GM21619 (cell line): ENCODE measurements around the gene DHODH.
"Not testable (repeated sequence)": the region's sequence is repeated elsewhere in the genome, so short reads cannot be mapped to it uniquely, and the experiment has no call there.

Experiments
- ATAC-seq: cut with Tn5 transposase; IDR thresholded peaks from one replicate; pipeline ENCODE4 v1.9.1; 2021; ENCODE audit not compliant: unreplicated experiment

DHODH gene

GRCh38 chr16:72008424-72009216 lies at the start of gene DHODH:
TSS of gene DHODH (plus strand) at chr16:72008744. CDS start at chr16:72008765, 21 bp downstream.
- peak; percentile 100 for ATAC-seq

DNA sequence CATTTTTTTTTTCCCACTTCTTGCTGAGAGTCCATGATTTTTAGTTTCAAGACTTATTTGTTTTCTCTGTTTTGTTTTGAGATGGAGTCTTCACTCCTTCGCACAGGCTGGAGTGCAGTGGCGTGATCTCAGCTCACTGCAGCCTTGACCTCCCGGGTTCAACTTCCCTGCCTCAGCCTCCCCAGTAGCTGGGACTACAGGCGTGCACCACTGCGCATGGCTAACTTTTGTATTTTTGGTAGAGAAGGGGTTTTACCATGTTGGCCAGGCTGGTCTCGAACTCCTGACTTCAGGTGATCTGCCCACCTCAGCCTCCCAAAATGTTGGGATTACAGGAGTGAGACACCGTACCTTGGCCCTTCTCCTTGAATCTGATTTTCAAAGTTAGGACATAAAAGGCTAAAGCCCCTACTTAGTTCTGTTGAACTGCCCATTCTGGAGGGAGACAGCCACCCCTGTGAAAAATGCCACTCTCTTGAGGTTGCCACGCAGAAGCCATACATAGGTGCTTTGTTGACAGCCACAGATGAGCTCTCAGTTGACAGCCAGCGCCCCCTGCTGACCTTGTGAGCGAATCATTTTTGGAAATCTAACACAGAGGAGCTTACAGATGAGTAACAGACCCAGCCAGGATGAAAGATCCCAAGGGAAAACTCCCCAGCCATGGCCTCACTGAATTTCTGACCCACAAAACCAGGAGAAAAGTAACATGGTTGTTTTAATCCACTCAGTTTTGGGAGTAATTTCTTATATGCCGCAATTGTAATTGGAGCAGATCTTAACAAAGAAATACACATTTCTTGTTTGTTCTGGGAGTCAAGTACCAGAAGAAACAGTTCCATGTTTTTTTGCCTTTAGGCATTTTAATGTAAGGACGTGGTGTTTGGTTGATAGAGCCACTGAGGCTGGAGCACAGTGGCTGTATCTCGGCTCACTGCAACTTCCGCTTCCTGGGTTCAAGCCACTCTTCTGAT lies 47.2 kb upstream of the DHODH start:
- ATAC-seq, result peak; percentile 85

GRCh38 chr16:71963125-71963875 lies 45.2 kb upstream of the DHODH start:
- no peak for ATAC-seq

DNA sequence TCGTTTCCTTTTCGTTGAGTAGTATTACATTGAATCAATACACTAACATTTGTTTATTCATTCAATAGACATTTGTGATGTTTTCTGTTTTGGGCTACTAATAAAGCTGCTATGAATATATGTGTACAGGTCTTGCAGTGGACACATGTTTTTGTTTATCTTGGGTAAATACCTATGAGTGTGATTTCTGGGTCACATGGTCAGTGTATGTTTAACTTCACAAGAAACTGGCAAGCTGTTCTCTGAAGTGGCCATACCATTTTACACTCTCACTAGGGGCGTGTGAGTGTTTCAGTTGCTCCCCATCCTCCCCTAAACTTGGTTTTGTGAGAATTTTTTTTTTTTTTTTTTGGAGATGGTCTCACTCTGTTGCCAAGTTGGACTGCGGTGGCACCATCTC lies 43.3 kb upstream of the DHODH start:
- ATAC-seq, result no peak

DNA sequence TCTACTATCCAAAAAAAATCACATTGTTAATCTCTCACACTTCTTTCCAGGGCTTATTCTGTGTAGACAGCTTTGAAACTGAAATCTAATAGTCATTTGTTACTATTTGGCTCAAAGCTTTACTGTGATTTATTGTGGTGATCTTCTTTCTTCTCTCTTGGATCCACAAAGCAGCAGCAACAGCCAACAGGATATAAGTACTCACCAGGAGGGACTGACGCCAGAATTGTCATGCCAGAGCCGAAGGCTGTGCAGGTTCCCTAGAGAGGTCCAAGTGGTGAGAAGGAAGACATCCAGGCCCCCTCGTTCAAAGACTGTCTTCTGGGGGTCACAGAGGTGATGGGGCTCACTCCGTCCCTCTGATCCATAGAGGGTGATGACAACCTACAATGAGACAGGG lies 41.6 kb upstream of the DHODH start:
- no peak for ATAC-seq

GRCh38 chr16:71969353-71969752 lies 39.2 kb upstream of the DHODH start:
- ATAC-seq, result no peak

DNA sequence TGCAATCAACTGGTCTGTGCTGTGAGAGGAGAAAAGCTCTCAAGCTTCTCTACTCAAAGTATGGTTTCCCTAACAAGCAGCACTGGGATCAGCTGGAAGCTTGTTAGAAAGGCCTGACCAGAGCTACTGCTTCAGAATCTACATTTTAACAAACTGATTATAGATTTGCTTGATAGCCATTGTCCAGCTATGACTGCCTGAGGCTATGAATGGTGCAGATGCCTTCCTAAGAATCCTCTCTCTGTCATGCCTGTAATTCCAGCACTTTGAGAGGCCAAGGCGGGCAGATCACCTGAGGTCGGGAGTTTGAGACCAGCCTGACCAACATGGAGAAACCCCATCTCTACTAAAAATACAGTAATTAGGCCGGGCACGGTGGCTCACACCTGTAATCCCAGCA lies 37.0 kb upstream of the DHODH start:
- ATAC-seq, result no peak

GRCh38 chr16:71972356-71972755 lies 36.2 kb upstream of the DHODH start:
- no peak for ATAC-seq

- no peak for ATAC-seq
Measured at GRCh38 chr16:71973001-71973400, 35.5 kb upstream of the DHODH start.

- ATAC-seq, result no peak
Measured at GRCh38 chr16:71974068-71974818, 34.3 kb upstream of the DHODH start.

- ATAC-seq, result no peak
Measured at GRCh38 chr16:71985262-71985974, 23.1 kb upstream of the DHODH start.

DNA sequence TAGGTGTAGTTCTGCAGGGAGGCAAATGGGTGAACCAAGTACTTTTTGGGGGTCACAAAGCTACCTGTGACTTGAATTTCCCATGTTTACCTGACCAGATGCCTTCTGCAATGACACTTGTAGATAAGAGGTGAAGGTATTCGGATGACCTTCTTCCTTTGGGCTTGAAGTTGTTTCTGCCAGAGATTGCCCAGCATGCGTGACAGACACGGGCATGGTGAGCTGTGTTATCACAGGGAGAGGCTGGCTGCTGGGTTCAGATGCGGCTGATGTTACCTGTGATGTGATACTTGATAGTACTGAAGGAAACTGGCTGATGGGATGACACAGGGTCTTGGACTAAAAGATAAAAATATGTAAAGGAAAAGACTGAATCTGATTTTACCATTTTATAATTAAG lies 22.4 kb upstream of the DHODH start:
- no peak for ATAC-seq

DNA sequence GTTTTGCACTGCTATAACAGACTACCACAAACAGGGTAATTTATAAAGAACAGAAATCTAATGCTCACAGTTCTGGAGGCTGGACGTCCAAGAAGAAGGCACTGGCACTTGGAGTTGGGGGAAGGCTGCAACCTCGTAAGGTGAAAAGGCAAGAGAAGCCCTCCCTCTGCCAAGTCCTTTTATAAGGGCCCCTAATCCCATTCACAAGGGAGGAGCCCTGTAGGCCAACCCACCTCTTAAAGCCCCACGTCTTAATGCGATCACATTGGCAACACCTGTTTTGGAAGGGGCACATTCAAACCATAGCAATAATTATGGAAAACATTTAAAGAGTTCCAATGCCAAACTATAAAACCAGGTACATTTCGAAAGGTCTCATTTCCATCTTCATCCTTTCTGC lies 13.5 kb upstream of the DHODH start:
- no peak for ATAC-seq

GRCh38 chr16:71997578-71997977 lies 11.0 kb upstream of the DHODH start:
- not testable (repeated sequence) for ATAC-seq

DNA sequence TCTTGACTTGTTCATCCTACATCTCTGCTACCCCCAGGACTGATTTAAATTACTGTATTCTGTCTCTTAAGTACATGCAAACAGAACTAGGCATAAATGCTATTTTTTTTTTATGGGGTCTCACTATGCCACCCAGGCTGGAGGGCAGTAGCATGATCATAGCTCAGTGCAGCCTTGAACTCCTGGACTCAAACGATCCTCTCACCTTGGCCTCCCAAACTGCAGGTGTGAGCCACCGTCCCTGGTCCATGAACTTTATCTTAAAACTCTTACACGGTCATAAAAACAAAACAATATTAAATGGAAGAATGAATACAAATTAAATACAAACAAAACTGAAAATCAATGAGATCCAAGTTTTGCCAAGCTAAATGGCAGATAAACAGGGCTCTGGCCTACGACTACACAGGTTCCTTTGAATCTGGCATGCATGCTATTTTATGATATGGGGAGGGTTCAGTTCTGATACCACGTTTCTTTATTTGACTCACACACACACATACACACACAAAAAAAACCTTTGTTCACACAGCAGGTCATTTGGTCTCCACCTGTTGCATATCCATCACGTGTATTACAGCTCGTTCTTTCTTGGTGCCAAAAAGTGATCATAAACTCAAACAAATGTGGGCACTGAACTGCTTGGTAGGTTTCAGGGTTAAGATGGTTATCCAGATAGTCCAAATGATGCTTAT lies 7.2 kb upstream of the DHODH start:
- no peak for ATAC-seq

DNA sequence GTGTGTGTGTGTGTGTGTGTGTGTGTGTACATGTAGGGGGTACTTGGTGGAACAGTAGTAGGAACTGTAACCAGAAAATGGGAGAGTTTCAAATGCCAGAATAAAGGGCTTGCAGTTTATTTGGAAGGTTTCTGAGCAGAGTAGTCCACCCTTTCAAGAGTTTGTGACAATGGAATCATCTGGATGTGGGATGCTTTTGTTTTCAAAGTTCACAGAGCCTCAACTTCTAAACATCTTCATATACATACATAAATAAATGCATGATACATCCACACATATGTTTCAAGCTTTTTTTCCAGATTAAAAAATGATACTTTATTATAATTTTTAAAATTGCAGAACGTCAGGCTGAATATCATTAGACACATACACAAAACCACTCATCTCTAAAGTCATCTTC lies 5.9 kb upstream of the DHODH start:
- ATAC-seq, result no peak

DNA sequence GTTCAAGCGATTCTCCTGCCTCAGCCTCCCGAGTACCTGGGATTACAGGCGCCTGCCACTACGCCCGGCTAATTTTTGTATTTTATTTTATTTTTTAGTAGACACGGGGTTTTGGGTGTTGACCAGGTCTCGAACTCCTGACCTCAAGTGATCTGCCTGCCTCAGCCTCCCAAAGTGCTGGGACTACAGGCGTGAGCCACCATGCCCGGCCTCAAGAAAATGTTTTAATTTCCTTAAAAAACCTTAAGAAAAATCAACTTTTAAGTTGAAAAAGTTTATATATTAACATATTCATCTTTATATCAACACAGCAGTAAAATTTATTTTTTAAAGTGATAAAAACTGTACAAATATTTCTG lies 500 bp upstream of the DHODH start:
- ATAC-seq, result not testable (repeated sequence)

GRCh38 chr16:72009779-72010178 lies 1.2 kb downstream of the DHODH start:
- ATAC-seq, result no peak

GRCh38 chr16:72012607-72013006 lies 4.1 kb downstream of the DHODH start:
- ATAC-seq, result no peak
